ENCODE data around the gene LPP.

DNA sequence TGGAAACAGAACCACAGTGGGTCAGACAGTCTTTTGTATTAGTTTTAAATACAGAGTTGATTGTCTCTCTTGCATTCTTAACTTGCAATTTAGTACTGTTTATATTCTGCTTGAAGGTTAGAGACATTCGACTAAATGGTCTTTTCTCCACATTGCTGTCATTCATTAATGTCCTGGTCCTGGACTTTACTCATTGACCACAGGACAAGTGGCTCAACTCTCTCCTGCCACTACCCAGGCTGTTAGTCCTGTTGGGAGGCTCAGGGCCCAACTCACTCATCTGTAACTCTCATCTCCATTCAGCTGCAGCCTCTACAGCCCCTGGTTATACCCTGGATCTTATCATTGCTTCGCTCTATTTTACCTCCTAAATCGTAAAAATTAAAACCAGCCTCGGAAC is 427.4 kb downstream of the LPP start:
- TF ChIP-seq, protein P1, sequence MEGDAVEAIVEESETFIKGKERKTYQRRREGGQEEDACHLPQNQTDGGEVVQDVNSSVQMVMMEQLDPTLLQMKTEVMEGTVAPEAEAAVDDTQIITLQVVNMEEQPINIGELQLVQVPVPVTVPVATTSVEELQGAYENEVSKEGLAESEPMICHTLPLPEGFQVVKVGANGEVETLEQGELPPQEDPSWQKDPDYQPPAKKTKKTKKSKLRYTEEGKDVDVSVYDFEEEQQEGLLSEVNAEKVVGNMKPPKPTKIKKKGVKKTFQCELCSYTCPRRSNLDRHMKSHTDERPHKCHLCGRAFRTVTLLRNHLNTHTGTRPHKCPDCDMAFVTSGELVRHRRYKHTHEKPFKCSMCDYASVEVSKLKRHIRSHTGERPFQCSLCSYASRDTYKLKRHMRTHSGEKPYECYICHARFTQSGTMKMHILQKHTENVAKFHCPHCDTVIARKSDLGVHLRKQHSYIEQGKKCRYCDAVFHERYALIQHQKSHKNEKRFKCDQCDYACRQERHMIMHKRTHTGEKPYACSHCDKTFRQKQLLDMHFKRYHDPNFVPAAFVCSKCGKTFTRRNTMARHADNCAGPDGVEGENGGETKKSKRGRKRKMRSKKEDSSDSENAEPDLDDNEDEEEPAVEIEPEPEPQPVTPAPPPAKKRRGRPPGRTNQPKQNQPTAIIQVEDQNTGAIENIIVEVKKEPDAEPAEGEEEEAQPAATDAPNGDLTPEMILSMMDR (IDR thresholded peaks at IDR 0.05): no peak
- TF ChIP-seq ZFX (IDR thresholded peaks at IDR 0.05; ENCODE audit: borderline replicate concordance): no peak

Data from 22Rv1 (cell line).